SK-N-SH (cell line): ENCODE measurements around the gene PTMS. TPM values are rescaled to one million over a fixed set of nuclear protein-coding genes. Genes with fewer than 3 reads are reported as not detected.

Experiments
- CTCF ChIA-PET: fragments of 300-600, 350-600 bp; formaldehyde crosslinking; extraction: SDS; loops from one replicate; lab custom pipeline; 2021; lab: Yijun Ruan, JAX
- POLR2A ChIA-PET: fragments of 350-600 bp; sonication (Branson Sonifier 250); formaldehyde crosslinking; extraction: SDS; loops from one replicate; lab custom pipeline; 2020; ENCODE audit warnings: antibody characterized with exemption, inconsistent platforms; lab: Yijun Ruan, JAX
- DNase-seq: peaks from one replicate; pipeline ENCODE4 v3.0.0; 2012
- H2AFZ ChIP-seq: fragments of 200-600 bp; sonication (generic); 2 replicates; pipeline ENCODE4 v1.8.1; 2016; ENCODE audit warnings: antibody characterized with exemption, mild to moderate bottlenecking, low read depth
- H3F3A ChIP-seq: fragments of 200-600 bp; sonication (generic); replicated peaks from 2 replicates; pipeline ENCODE3; 2016; ENCODE audit warnings: antibody characterized with exemption, mild to moderate bottlenecking; ENCODE audit not compliant: insufficient read depth
- H3K27ac ChIP-seq, 2 experiments: fragments of 200-500 bp in 1 of 2; fragments of 200-600 bp in 1 of 2; sonication (Bioruptor generic) in 1 of 2; sonication (generic), shearing (Covaris generic) in 1 of 2; 2 replicates each; pipeline versions ENCODE4 v1.5.1 to v1.6.1; 2014 to 2016; ENCODE audit warnings: low read depth in 2 of 2, inconsistent platforms in 1 of 2, low read length in 1 of 2, mild to moderate bottlenecking in 1 of 2, mixed read lengths in 1 of 2
- H3K27me3 ChIP-seq: fragments of 200-600 bp; sonication (generic), shearing (Covaris generic); 2 replicates; pipeline ENCODE4 v1.6.1; 2016; ENCODE audit warnings: mixed run types; ENCODE audit not compliant: insufficient read depth
- H3K36me3 ChIP-seq, 2 experiments: fragments of 200-500 bp in 1 of 2; fragments of 200-600 bp in 1 of 2; sonication (Bioruptor generic) in 1 of 2; sonication (generic) in 1 of 2; replicated peaks in 1 of 2; 2 replicates each; pipeline versions ENCODE3 to v1.5.1; 2014 to 2016; ENCODE audit warnings: low read length in 1 of 2, mild to moderate bottlenecking in 1 of 2; ENCODE audit not compliant: insufficient read depth in 2 of 2, control insufficient read depth in 1 of 2
- H3K4me1 ChIP-seq, 2 experiments: fragments of 200-500 bp in 1 of 2; fragments of 200-600 bp in 1 of 2; sonication (Bioruptor generic) in 1 of 2; sonication (generic), shearing (Covaris generic) in 1 of 2; 2 replicates each; pipeline versions ENCODE4 v1.5.1 to v1.6.1; 2014 to 2016; ENCODE audit warnings: low read depth in 1 of 2, low read length in 1 of 2, mixed run types in 1 of 2; ENCODE audit not compliant: insufficient read depth in 2 of 2, control insufficient read depth in 1 of 2
- H3K4me2 ChIP-seq: fragments of 200-600 bp; sonication (generic), shearing (Covaris generic); 2 replicates; pipeline ENCODE4 v1.6.1; 2017; ENCODE audit warnings: mixed run types
- H3K4me3 ChIP-seq, 2 experiments: fragments of 200-500 bp in 1 of 2; fragments of 200-600 bp in 1 of 2; sonication (Bioruptor generic) in 1 of 2; sonication (generic), shearing (Covaris generic) in 1 of 2; 2 replicates each; pipeline versions ENCODE4 v1.5.1 to v1.8.1; 2014 to 2016; ENCODE audit warnings: low read depth in 2 of 2, inconsistent platforms in 1 of 2, low read length in 1 of 2, mild to moderate bottlenecking in 1 of 2, mixed read lengths in 1 of 2, moderate library complexity in 1 of 2
- H3K79me2 ChIP-seq: fragments of 200-600 bp; sonication (generic); 2 replicates; pipeline ENCODE4 v1.8.1; 2017; ENCODE audit warnings: mild to moderate bottlenecking; ENCODE audit not compliant: insufficient read depth
- H3K9ac ChIP-seq: fragments of 200-600 bp; sonication (generic); 2 replicates; pipeline ENCODE4 v1.6.1; 2017; ENCODE audit warnings: mixed run types
- H3K9me2 ChIP-seq: fragments of 200-600 bp; sonication (generic); 2 replicates; pipeline ENCODE4 v1.6.1; 2017; ENCODE audit warnings: mixed run types
- H3K9me3 ChIP-seq: fragments of 200-600 bp; sonication (generic); 2 replicates; pipeline ENCODE4 v1.6.1; 2017; ENCODE audit warnings: mixed run types, mild to moderate bottlenecking, moderate library complexity
- H4K20me1 ChIP-seq: fragments of 200-600 bp; sonication (generic); 2 replicates; pipeline ENCODE4 v1.6.1; 2017; ENCODE audit warnings: mild to moderate bottlenecking, mixed run types; ENCODE audit not compliant: insufficient read depth
- ELF1 ChIP-seq: IDR thresholded peaks from 2 replicates; pipeline ENCODE4 v1.4.0; 2012
- EZH2phosphoT487 ChIP-seq: fragments of 200-600 bp; sonication (generic); IDR thresholded peaks from 2 replicates; pipeline ENCODE4 v1.6.1; 2017; ENCODE audit warnings: low read depth, mixed run types, mild to moderate bottlenecking, antibody characterized with exemption, moderate library complexity, borderline replicate concordance
- FOXJ3 ChIP-seq: sonication (generic); formaldehyde crosslinking; IDR thresholded peaks from 2 replicates; pipeline ENCODE4 v1.5.1; 2020; ENCODE audit warnings: mild to moderate bottlenecking, missing genetic modification reagents
- GATA2 ChIP-seq: sonication (generic); formaldehyde crosslinking; IDR thresholded peaks from 2 replicates; pipeline ENCODE4 v1.5.0; 2020; ENCODE audit warnings: mild to moderate bottlenecking, missing genetic modification reagents
- IRF3 ChIP-seq: fragments of 150-350 bp; IDR thresholded peaks from 2 replicates; pipeline ENCODE4 v1.6.1; 2016; ENCODE audit warnings: mild to moderate bottlenecking, low read depth, low read length
- MEF2A ChIP-seq: IDR thresholded peaks from 2 replicates; pipeline ENCODE4 v1.4.0; 2012; ENCODE audit warnings: low read depth, borderline replicate concordance
- PBX3 ChIP-seq: IDR thresholded peaks from 2 replicates; pipeline ENCODE4; 2012
- RAD21 ChIP-seq: IDR thresholded peaks from 2 replicates; pipeline ENCODE4 v1.6.1; 2012; ENCODE audit warnings: mild to moderate bottlenecking, low read length
- RCOR1 ChIP-seq: fragments of 150-350 bp; IDR thresholded peaks from 2 replicates; pipeline ENCODE4 v1.6.1; 2017; ENCODE audit warnings: antibody characterized with exemption, low read length
- REST ChIP-seq: IDR thresholded peaks from 2 replicates; pipeline ENCODE4 v1.6.1; 2012; ENCODE audit warnings: mild to moderate bottlenecking, low read depth, low read length, moderate library complexity
- RFX5 ChIP-seq: IDR thresholded peaks from 2 replicates; pipeline ENCODE4 v1.6.1; 2012; ENCODE audit warnings: mild to moderate bottlenecking, improper control_type of control experiment, low read length
- RXRA ChIP-seq: IDR thresholded peaks from 2 replicates; pipeline ENCODE4 v1.4.0; 2012; ENCODE audit warnings: low read depth, mild to moderate bottlenecking, borderline replicate concordance
- SIN3A ChIP-seq: IDR thresholded peaks from 2 replicates; pipeline ENCODE4 v1.6.1; 2012; ENCODE audit warnings: low read depth, mild to moderate bottlenecking, low read length, moderate library complexity, borderline replicate concordance
- SMC3 ChIP-seq: IDR thresholded peaks from 2 replicates; pipeline ENCODE4 v1.6.1; 2012; ENCODE audit warnings: low read depth, low read length, improper control_type of control experiment
- TAF1 ChIP-seq: IDR thresholded peaks from 2 replicates; pipeline ENCODE4 v1.6.1; 2012; ENCODE audit warnings: low read depth, mild to moderate bottlenecking, low read length, moderate library complexity, borderline replicate concordance
- TEAD4 ChIP-seq: IDR thresholded peaks from 2 replicates; pipeline ENCODE4 v1.4.0; 2012; ENCODE audit warnings: mild to moderate bottlenecking, borderline replicate concordance; ENCODE audit not compliant: insufficient read depth
- USF1 ChIP-seq: IDR thresholded peaks from 2 replicates; pipeline ENCODE4 v1.4.0; 2012; ENCODE audit warnings: low read depth, borderline replicate concordance
- USF2 ChIP-seq: fragments of 150-350 bp; IDR thresholded peaks from 2 replicates; pipeline ENCODE4 v1.6.1; 2017; ENCODE audit warnings: antibody characterized with exemption, low read length, low read depth, borderline replicate concordance
- ZBTB33 ChIP-seq: IDR thresholded peaks from 2 replicates; pipeline ENCODE4 v1.4.0; 2012; ENCODE audit warnings: low read depth, borderline replicate concordance
- WGBS: methylation state at CpG from one replicate; pipeline ENCODE4 v1.1.6; 2017; ENCODE audit warnings: low lambda C conversion rate; 5-methylcytosine and 5-hydroxymethylcytosine counted together
- polyA plus RNA-seq, 3 experiments: library from polyadenylated mRNA; depleted of rRNA; stranded (reverse); fragments of >200 nt; gene quantifications; 2 replicates each; pipeline ENCODE4 v1.2.3, GENCODE V29; 2012

The PTMS gene
- polyA plus RNA-seq, 1 of the 3 experiments (the other 2 are of a cell fraction): 661 TPM

GRCh38 chr12:6772331-6772695 is 6.2 kb downstream of the PTMS start, which contains the start of gene LAG3:
LAG3 (plus strand) TSS chr12:6772520; CDS start chr12:6772853, 333 bp downstream.
- no peak for DNase-seq
- H3K4me3 ChIP-seq: no peak within 1 kb of the TSS
- CTCF ChIA-PET: interaction anchor here (1.0 to 15.2 kb wide), 4 partner anchors 9 to 100 kb away, joined by 3 to 343 read pairs (median 8); partner anchors contain the start of gene MLF2
- H3K9me2 ChIP-seq: no peaks in the 10 kb centered on the region
- POLR2A ChIA-PET: no interaction called here
- 85% methylated on average over 14 of the region's 15 CpGs for WGBS
- H3K4me2 ChIP-seq: no peak within 1 kb of the TSS
- TF ChIP-seq ELF1 (no peak), USF2 (no peak), RFX5 (no peak), USF1 (no peak), TAF1 (no peak), PBX3 (no peak), RXRA (no peak), SIN3A (no peak), SMC3 (no peak), RCOR1 (no peak), REST (no peak), EZH2phosphoT487 (no peak), TEAD4 (no peak), FOXJ3 (CRISPR knock-in tag) (no peak), ZBTB33 (no peak), GATA2 (CRISPR knock-in tag) (no peak), RAD21 (no peak), IRF3 (no peak), MEF2A (no peak)
- H3K9me3 ChIP-seq: no peaks in the 10 kb centered on the region
- H3K36me3 ChIP-seq: peaks cover 23 to 24% of the 10 kb centered on the region in 2 experiments
- H3K27me3 ChIP-seq: no peaks in the 10 kb centered on the region
- H3K4me1 ChIP-seq: peaks cover 9 to 30% of the 10 kb centered on the region in 2 experiments; a peak in 2 of 4 replicates
- H4K20me1 ChIP-seq: peaks cover 35% of the 10 kb centered on the region
- H3K79me2 ChIP-seq: peaks cover 31% of the 10 kb centered on the region
- H3K9ac ChIP-seq: no peak within 1 kb of the TSS
- no peak within 1 kb of the TSS for H2AFZ ChIP-seq
- H3F3A ChIP-seq: peaks cover 9% of the 10 kb centered on the region
- peak within 1 kb of the TSS in 1 of 2 experiments; percentile 56; a peak in 1 of 4 replicates for H3K27ac ChIP-seq
